IPS-15b (cell line): ENCODE results near the gene RSPH1.

Source experiments
- H3K27me3 ChIP-seq: one replicate; pipeline ENCODE4 v1.6.1; 2013; ENCODE audit warnings: low read length; ENCODE audit not compliant: control insufficient read depth, insufficient read depth
- H3K36me3 ChIP-seq: one replicate; pipeline ENCODE4 v1.6.1; 2013; ENCODE audit warnings: low read length; ENCODE audit not compliant: control insufficient read depth, insufficient read depth
- H3K4me1 ChIP-seq: one replicate; pipeline ENCODE4 v1.6.1; 2013; ENCODE audit warnings: mild to moderate bottlenecking, low read length; ENCODE audit not compliant: control insufficient read depth, insufficient read depth
- H3K4me3 ChIP-seq: one replicate; pipeline ENCODE4 v1.5.1; 2013; ENCODE audit warnings: low read depth, low read length
- H3K9ac ChIP-seq: one replicate; pipeline ENCODE4 v1.6.1; 2013; ENCODE audit warnings: low read depth, mild to moderate bottlenecking, low read length
- H3K9me3 ChIP-seq: one replicate; pipeline ENCODE4 v1.6.1; 2013; ENCODE audit warnings: mild to moderate bottlenecking, low read length; ENCODE audit not compliant: control insufficient read depth, insufficient read depth

RSPH1 gene

GRCh38 chr21:42425591-42425990 lies 70.4 kb downstream of the RSPH1 start:
- Histone ChIP-seq H3K36me3 (no peaks in the 10 kb centered on the region), H3K4me1 (no peaks in the 10 kb centered on the region), H3K27me3 (no peaks in the 10 kb centered on the region), H3K4me3 (no peak overlapping the region), H3K9me3 (no peaks in the 10 kb centered on the region), H3K9ac (no peak overlapping the region)

- Histone ChIP-seq H3K4me3 (no peak overlapping the region), H3K9me3 (no peaks in the 10 kb centered on the region), H3K36me3 (no peaks in the 10 kb centered on the region), H3K27me3 (no peaks in the 10 kb centered on the region), H3K4me1 (no peaks in the 10 kb centered on the region), H3K9ac (no peak overlapping the region)
Observed at GRCh38 chr21:42424914-42425541, 71.0 kb downstream of the RSPH1 start.

GRCh38 chr21:42423685-42424084 lies 72.3 kb downstream of the RSPH1 start:
- H3K9me3 ChIP-seq = no peaks in the 10 kb centered on the region
- H3K9ac ChIP-seq = no peak overlapping the region
- H3K4me1 ChIP-seq = no peaks in the 10 kb centered on the region
- H3K4me3 ChIP-seq = no peak overlapping the region
- H3K27me3 ChIP-seq = no peaks in the 10 kb centered on the region
- H3K36me3 ChIP-seq = no peaks in the 10 kb centered on the region

GRCh38 chr21:42423197-42423675 lies 72.8 kb downstream of the RSPH1 start:
- H3K9ac ChIP-seq = no peak overlapping the region
- H3K36me3 ChIP-seq = no peaks in the 10 kb centered on the region
- H3K4me3 ChIP-seq = no peak overlapping the region
- no peaks in the 10 kb centered on the region for H3K4me1 ChIP-seq
- H3K27me3 ChIP-seq = no peaks in the 10 kb centered on the region
- no peaks in the 10 kb centered on the region for H3K9me3 ChIP-seq
